ENCODE data around the gene GNRHR. TPM values are rescaled to one million over a fixed set of nuclear protein-coding genes. Genes with fewer than 3 reads are reported as not detected.

The GNRHR gene
- total and polyA plus RNA-seq, 2 donors: not detected

DNA sequence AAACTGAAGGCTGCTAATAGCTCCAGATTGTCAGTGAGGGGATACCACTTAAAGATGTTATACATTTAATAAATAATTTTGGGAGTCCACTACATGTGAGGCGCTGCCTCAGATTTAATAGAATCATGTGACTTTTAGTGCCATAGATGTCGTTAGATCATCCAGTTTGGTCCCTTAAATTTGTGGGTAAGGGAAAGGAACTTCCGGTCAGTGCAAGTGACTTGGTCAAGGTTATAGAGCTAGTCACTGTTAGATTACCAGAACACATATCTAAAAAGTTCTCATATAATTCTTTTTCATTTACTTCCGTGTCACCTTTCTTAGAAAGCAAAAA is 52.7 kb downstream of the GNRHR start:
- H3K27ac ChIP-seq (ENCODE audit: low read depth): no peak overlapping the region
- WGBS: 4% methylated on average over 4 of the region's 4 CpGs
- H3K36me3 ChIP-seq (ENCODE audit: insufficient read depth): no peaks in the 10 kb centered on the region
- H3K4me1 ChIP-seq (ENCODE audit: insufficient read depth): no peaks in the 10 kb centered on the region
- peak; percentile 6 for DNase-seq (ENCODE audit: extremely low spot score)
- peak overlapping the region; percentile 89 for H3K4me3 ChIP-seq (ENCODE audit: low read depth, low read length)

GRCh38 chr4:67700738-67701516 is 53.3 kb downstream of the GNRHR start, which contains the start of gene UBA6:
Gene UBA6 (minus strand): TSS chr4:67701155. CDS start chr4:67701119, 36 bp downstream.
- Histone ChIP-seq H3K36me3 (ENCODE audit: insufficient read depth) (no peaks in the 10 kb centered on the region), H3K4me3 (ENCODE audit: low read depth, low read length) (peak within 1 kb of the TSS; percentile 89), H3K4me1 (ENCODE audit: insufficient read depth) (no peaks in the 10 kb centered on the region), H3K27ac (ENCODE audit: low read depth) (peak within 1 kb of the TSS; percentile 91)
- WGBS: under 1% methylated on average over 57 of the region's 57 CpGs
- peak; percentile 93 for DNase-seq (ENCODE audit: extremely low spot score)

DNA sequence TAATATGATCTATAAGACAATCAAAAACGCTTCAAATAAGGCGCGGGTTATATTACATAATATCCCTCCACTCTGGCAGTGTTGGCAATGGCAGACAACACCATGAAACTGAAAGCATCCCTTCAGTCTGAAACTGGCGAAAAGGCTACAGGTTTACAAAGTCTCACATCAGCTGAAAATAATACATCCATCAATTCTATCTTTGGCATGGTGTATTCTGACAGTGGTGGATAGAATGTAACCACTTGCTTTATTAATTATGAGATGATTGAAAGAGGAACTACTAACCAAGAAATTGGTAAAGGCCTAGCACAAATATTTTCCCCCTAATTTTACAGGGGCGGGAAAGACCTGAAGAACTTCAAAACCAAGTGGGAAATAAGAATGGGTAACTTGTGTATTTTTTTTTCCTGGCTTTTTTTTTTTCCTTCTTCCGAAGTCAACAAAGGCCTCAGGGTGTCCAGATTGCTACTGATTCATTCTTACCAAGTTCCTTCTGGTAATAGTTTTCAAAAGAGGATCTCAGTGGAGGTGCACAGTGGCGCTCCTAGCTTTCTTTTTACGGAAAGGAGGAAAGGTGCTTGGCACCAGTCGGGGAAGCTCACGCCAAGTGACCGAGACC is 54.0 kb downstream of the GNRHR start:
- Histone ChIP-seq H3K4me3 (ENCODE audit: low read depth, low read length) (peak overlapping the region; percentile 89), H3K4me1 (ENCODE audit: insufficient read depth) (no peaks in the 10 kb centered on the region), H3K27ac (ENCODE audit: low read depth) (peak overlapping the region; percentile 91), H3K36me3 (ENCODE audit: insufficient read depth) (no peaks in the 10 kb centered on the region)
- 20% methylated on average over 11 of the region's 11 CpGs for WGBS
- no peak for DNase-seq (ENCODE audit: extremely low spot score)

- WGBS: 94% methylated on average over 18 of the region's 18 CpGs
- H3K4me3 ChIP-seq (ENCODE audit: low read depth, low read length): no peak overlapping the region
- no peaks in the 10 kb centered on the region for H3K4me1 ChIP-seq (ENCODE audit: insufficient read depth)
- DNase-seq (ENCODE audit: extremely low spot score): no peak
- no peaks in the 10 kb centered on the region for H3K36me3 ChIP-seq (ENCODE audit: insufficient read depth)
- H3K27ac ChIP-seq (ENCODE audit: low read depth): no peak overlapping the region
These were observed 54.6 kb downstream of the GNRHR start for GRCh38 chr4:67699603-67700002.

DNA sequence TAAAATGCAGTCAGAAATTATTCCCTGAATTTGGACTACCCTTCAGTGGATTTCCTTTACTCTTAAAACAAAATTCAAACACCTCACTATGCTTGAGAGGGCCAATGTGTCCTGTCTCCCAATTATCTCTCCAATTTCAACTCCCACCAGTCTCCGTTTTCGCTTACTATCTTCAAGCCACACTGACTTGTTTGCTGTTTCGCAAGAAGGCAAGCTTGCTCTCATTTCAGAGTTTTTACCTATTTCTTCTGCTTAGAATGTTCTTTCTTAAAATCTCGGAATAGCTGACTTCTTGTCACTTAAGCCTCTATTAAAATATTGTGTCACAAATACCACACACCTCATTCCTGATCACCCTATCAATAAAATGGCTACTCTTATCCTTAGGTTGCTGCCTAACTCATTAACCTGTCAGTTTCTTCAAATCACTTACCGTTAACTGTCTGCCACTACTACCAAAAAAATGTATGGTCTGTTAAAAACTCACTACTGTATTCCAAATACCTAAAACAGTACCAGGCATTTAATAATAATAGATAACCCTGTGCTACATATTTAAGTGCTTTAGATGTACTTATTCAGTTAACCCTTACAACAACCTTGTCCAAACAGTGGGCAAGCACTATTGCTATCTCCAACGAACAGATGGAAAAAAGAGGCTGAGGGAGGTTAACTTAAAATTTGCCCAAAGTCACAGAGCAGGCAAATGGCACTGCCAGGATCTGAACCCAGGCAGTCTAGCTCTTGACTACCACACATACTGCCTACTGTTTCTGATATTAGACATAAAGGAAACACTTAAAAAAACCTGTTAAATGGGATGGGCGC is 56.1 kb downstream of the GNRHR start:
- H3K27ac ChIP-seq (ENCODE audit: low read depth): no peak overlapping the region
- no peak for DNase-seq (ENCODE audit: extremely low spot score)
- H3K4me3 ChIP-seq (ENCODE audit: low read depth, low read length): no peak overlapping the region
- H3K36me3 ChIP-seq (ENCODE audit: insufficient read depth): no peaks in the 10 kb centered on the region
- WGBS: 80% methylated on average over 7 of the region's 7 CpGs
- no peaks in the 10 kb centered on the region for H3K4me1 ChIP-seq (ENCODE audit: insufficient read depth)

- no peak overlapping the region for H3K4me3 ChIP-seq (ENCODE audit: low read depth, low read length)
- H3K4me1 ChIP-seq (ENCODE audit: insufficient read depth): no peaks in the 10 kb centered on the region
- no peak for DNase-seq (ENCODE audit: extremely low spot score)
- no peak overlapping the region for H3K27ac ChIP-seq (ENCODE audit: low read depth)
- no peaks in the 10 kb centered on the region for H3K36me3 ChIP-seq (ENCODE audit: insufficient read depth)
- 84% methylated on average over 2 of the region's 2 CpGs for WGBS
These were observed 58.1 kb downstream of the GNRHR start for GRCh38 chr4:67696061-67696460.

DNA sequence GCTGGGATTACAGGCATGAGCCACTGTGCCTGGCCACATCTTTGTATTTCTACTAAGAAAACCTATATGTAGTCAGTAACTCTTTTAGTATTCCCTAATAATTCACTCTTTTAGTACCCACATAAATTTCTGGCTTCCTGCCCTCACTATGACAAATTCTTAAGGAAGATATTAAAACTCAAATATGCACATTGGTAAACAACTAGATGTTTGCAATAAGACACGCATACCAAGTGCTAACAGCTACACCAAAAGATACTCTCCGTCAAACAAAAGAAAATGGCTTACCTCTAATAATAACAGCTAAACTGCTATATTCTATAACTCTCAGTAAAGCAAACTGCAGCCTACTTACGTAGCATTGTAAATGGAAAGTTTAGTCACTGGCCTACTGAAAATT is 59.5 kb downstream of the GNRHR start:
- Histone ChIP-seq H3K36me3 (ENCODE audit: insufficient read depth) (peaks cover 1% of the 10 kb centered on the region), H3K4me1 (ENCODE audit: insufficient read depth) (no peaks in the 10 kb centered on the region), H3K4me3 (ENCODE audit: low read depth, low read length) (no peak overlapping the region), H3K27ac (ENCODE audit: low read depth) (no peak overlapping the region)
- DNase-seq (ENCODE audit: extremely low spot score): no peak
- whole genome bisulfite sequencing: 71% methylated on average over 3 of the region's 3 CpGs

DNA sequence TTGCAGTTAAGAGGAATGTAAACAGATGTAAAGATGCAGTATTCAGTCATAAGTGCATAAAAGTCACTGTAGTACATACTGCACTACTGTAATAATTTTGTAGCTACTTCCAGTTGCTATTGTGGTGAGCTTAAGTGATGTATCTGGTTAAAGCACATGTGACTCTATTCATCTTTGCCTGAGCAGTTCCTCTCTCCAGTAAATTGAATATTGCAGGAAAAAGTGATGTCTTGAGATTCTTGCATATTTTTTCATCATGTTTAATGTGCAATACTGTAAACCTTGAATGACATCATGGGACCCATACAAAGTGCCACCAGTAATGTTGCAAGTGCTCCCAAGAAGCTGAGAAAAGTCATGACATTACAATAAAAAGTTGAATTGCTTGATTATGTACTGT is 62.9 kb downstream of the GNRHR start:
- DNase-seq (ENCODE audit: extremely low spot score): no peak
- no peaks in the 10 kb centered on the region for H3K4me1 ChIP-seq (ENCODE audit: insufficient read depth)
- H3K27ac ChIP-seq (ENCODE audit: low read depth): no peak overlapping the region
- peaks cover 1% of the 10 kb centered on the region for H3K36me3 ChIP-seq (ENCODE audit: insufficient read depth)
- no peak overlapping the region for H3K4me3 ChIP-seq (ENCODE audit: low read depth, low read length)

Small RNAs within 50 kb of the gene (small RNA-seq; reads per million reads assigned to genes)
- not detected for gene RF00091

Other genes starting within 250 kb of the GNRHR start
- 75.1 TPM for gene CENPC, start 208.9 kb downstream of the GNRHR start, total RNA-seq
- gene CENPC, start 208.9 kb downstream of the GNRHR start, polyA plus RNA-seq: 8.6 TPM
- 0.63 TPM for gene STAP1, start 195.7 kb downstream of the GNRHR start, total RNA-seq
- 0.23 TPM for gene STAP1, start 195.7 kb downstream of the GNRHR start, polyA plus RNA-seq
- 113 TPM for gene UBA6, start 53.2 kb downstream of the GNRHR start, total RNA-seq
- 14.1 TPM for gene UBA6, start 53.2 kb downstream of the GNRHR start, polyA plus RNA-seq
- not detected for gene TMPRSS11D, start 129.6 kb upstream of the GNRHR start, total RNA-seq
- not detected for gene TMPRSS11D, start 129.6 kb upstream of the GNRHR start, polyA plus RNA-seq
- not detected for gene TMPRSS11A, start 209.1 kb upstream of the GNRHR start, total RNA-seq
- not detected for gene TMPRSS11A, start 209.1 kb upstream of the GNRHR start, polyA plus RNA-seq

Measured in urinary bladder (tissue), 4 donors.